ENCODE data around the gene ZNF18.
"Not testable (repeated sequence)": the region's sequence is repeated elsewhere in the genome, so short reads cannot be mapped to it uniquely, and the experiment has no call there.

Gene ZNF18

DNA sequence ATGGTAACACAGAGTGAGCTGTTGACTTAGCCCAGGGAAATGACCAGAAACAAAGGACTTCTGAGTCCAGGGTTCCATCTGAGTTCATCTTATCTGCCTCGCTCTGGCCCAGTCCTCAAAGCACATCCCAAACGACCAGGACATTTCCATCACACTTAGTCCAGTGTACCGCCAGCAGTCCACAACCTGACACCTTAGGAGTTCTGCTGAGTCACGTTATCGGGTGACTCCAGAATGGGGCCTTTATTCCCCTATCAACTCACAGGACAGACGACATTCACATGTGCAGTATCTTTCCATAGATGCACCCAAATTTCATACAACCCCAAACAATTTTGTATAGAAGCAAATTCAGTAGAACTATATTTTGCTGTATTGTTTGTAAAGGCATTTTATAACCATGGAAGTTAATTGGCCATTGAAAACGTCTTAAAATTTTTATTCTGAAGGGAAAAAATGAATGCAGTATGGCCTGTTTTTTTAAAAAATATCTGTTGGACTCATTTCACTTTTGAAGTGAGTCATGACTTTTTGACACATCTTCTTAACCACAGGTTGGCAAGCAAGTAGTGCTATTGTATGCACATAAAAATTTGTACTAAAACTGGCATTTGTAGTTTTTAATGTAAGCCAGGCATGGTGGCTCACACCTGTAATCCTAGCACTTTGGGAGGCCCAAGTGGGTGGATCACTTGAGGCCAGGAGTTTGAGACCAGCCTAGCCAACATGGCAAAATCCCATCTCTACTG, 46.3 kb downstream of the ZNF18 start:
- Mint-ChIP-seq H3K27ac (no peak overlapping the region), H3K36me3 (ENCODE audit: low read depth) (peaks cover 8% of the 10 kb centered on the region), H3K4me3 (no peak overlapping the region), H3K27me3 (no peaks in the 10 kb centered on the region), H3K9me3 (peaks cover 9% of the 10 kb centered on the region), H3K4me1 (ENCODE audit: low read depth) (no peaks in the 10 kb centered on the region)

DNA sequence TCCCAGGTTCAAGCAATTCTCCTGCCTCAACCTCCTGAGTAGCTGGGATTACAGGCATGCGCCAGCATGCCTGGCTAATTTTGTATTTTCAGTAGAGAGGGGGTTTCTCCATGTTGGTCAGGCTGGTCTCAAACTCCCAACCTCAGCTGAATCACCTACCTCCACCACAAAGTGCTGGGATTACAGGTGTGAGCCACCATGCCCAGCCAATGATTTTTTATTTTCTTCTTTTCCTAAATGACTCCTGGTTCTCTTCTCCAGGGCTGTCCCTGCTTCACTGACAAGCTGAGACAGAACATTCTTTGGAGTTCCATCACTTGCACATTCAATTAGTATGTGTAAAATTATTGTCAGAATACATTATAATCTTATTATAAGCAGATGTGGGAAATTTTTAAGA, 47.7 kb downstream of the ZNF18 start:
- H3K27ac Mint-ChIP-seq; H3K27me3 Mint-ChIP-seq; H3K36me3 Mint-ChIP-seq (ENCODE audit: low read depth); H3K9me3 Mint-ChIP-seq; H3K4me3 Mint-ChIP-seq; H3K4me1 Mint-ChIP-seq (ENCODE audit: low read depth): not testable (repeated sequence)

DNA sequence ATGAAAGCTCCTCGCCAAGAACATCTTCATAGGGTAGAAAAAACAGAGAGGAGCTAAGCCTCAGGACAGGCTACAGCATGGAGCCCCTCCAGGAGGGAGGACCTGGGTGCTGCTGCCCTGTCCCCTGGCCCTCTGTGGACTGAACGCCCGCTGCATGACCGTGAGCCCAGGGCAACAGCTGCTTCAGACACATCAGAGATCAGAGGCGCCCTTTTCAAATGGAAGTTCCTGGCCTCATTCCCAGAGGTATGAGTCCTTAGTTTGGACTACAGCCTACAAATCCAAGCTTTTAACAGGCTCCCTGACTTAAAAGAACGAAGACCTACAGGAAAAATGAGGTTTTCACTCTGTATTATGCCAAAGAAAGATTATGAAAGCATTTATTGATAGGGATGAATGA, 48.5 kb downstream of the ZNF18 start:
- H3K27me3 Mint-ChIP-seq, result no peaks in the 10 kb centered on the region
- peaks cover 2% of the 10 kb centered on the region for H3K9me3 Mint-ChIP-seq
- no peak overlapping the region for H3K27ac Mint-ChIP-seq
- H3K36me3 Mint-ChIP-seq (ENCODE audit: low read depth), result peaks cover 4% of the 10 kb centered on the region
- no peak overlapping the region for H3K4me3 Mint-ChIP-seq
- no peaks in the 10 kb centered on the region for H3K4me1 Mint-ChIP-seq (ENCODE audit: low read depth)

- Mint-ChIP-seq H3K27ac (no peak overlapping the region), H3K36me3 (ENCODE audit: low read depth) (no peaks in the 10 kb centered on the region), H3K4me1 (ENCODE audit: low read depth) (no peaks in the 10 kb centered on the region), H3K27me3 (no peaks in the 10 kb centered on the region), H3K9me3 (no peaks in the 10 kb centered on the region), H3K4me3 (no peak overlapping the region)
Measured at GRCh38 chr17:11944587-11944986, 52.7 kb downstream of the ZNF18 start.

- Mint-ChIP-seq H3K27me3 (no peaks in the 10 kb centered on the region), H3K9me3 (no peaks in the 10 kb centered on the region), H3K36me3 (ENCODE audit: low read depth) (no peaks in the 10 kb centered on the region), H3K27ac (no peak overlapping the region), H3K4me1 (ENCODE audit: low read depth) (no peaks in the 10 kb centered on the region), H3K4me3 (no peak overlapping the region)
Measured at GRCh38 chr17:11943759-11944347, 53.4 kb downstream of the ZNF18 start.

GRCh38 chr17:11943086-11943485, 54.2 kb downstream of the ZNF18 start:
- not testable (repeated sequence) for H3K27ac Mint-ChIP-seq

GRCh38 chr17:11940904-11941303, 56.4 kb downstream of the ZNF18 start:
- no peaks in the 10 kb centered on the region for H3K9me3 Mint-ChIP-seq
- H3K27me3 Mint-ChIP-seq, result peaks cover 3% of the 10 kb centered on the region
- H3K36me3 Mint-ChIP-seq (ENCODE audit: low read depth), result no peaks in the 10 kb centered on the region
- no peaks in the 10 kb centered on the region for H3K4me1 Mint-ChIP-seq (ENCODE audit: low read depth)
- H3K4me3 Mint-ChIP-seq, result no peak overlapping the region
- no peak overlapping the region for H3K27ac Mint-ChIP-seq

More at GRCh38 chr17:11943086-11943485, 54.2 kb downstream of the ZNF18 start:
- not testable (repeated sequence) for H3K4me3 Mint-ChIP-seq; H3K36me3 Mint-ChIP-seq (ENCODE audit: low read depth); H3K9me3 Mint-ChIP-seq; H3K27me3 Mint-ChIP-seq; H3K4me1 Mint-ChIP-seq (ENCODE audit: low read depth)

- Mint-ChIP-seq H3K27ac (no peak overlapping the region), H3K27me3 (peaks cover 4% of the 10 kb centered on the region), H3K36me3 (ENCODE audit: low read depth) (no peaks in the 10 kb centered on the region), H3K4me1 (ENCODE audit: low read depth) (no peaks in the 10 kb centered on the region), H3K4me3 (no peak overlapping the region), H3K9me3 (no peaks in the 10 kb centered on the region)
Measured at GRCh38 chr17:11935734-11936406, 61.4 kb downstream of the ZNF18 start.

GRCh38 chr17:11932337-11932898, 64.9 kb downstream of the ZNF18 start:
- Mint-ChIP-seq H3K27ac (no peak overlapping the region), H3K36me3 (ENCODE audit: low read depth) (no peaks in the 10 kb centered on the region), H3K9me3 (no peaks in the 10 kb centered on the region), H3K4me3 (no peak overlapping the region), H3K4me1 (ENCODE audit: low read depth) (no peaks in the 10 kb centered on the region), H3K27me3 (peaks cover 4% of the 10 kb centered on the region)

DNA sequence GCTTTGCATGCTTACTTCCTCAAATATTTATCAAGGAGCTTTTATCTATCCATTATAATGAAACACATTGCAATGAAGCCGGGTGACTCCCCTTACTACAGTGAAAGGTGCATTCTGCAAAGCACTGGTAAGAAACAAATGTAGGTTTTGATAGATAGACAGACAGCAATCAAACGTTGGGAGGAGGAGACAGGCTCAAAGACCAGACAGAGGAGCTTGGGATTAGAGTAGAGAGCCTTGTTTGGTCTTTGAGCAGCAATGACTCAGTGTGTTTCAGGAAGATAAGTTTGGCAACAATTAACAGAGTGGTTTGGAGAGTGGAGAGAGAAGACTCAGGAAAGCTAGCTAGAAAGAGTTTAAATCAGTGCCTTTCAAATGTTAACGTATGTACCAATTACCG, 68.8 kb downstream of the ZNF18 start:
- Mint-ChIP-seq H3K36me3 (ENCODE audit: low read depth) (no peaks in the 10 kb centered on the region), H3K4me1 (ENCODE audit: low read depth) (no peaks in the 10 kb centered on the region), H3K4me3 (no peak overlapping the region), H3K27ac (no peak overlapping the region), H3K27me3 (no peaks in the 10 kb centered on the region), H3K9me3 (no peaks in the 10 kb centered on the region)

Measured in stimulated activated naive CD8-positive, alpha-beta T cell treated with anti-CD3 and anti-CD28 coated beads, Interleukin-15, Interleukin-2, amounts not matched to agents 100 ng/mL and 50 ng/mL, for 24 hours (primary cell).